ENCODE data around the gene ANAPC5. TPM values are rescaled to one million over a fixed set of nuclear protein-coding genes. Genes with fewer than 3 reads are reported as not detected.
A peak's percentile ranks its signal among the peaks of the same experiment; 100 is the strongest.
"Not testable (repeated sequence)": the region's sequence is repeated elsewhere in the genome, so short reads cannot be mapped to it uniquely, and the experiment has no call there.

The ANAPC5 gene
- total RNA-seq, 2 donors from 2014 or later: 80.6 to 83.9 TPM

- intact Hi-C loops (cut with DNase I): no loop called here
- DNase-seq (ENCODE audit: low spot score): no peak
These were observed 23.6 kb downstream of the ANAPC5 start for GRCh38 chr12:121328620-121329019.

- intact Hi-C loops (cut with DNase I): no loop called here
- no peak for DNase-seq (ENCODE audit: low spot score)
These were observed 25.1 kb downstream of the ANAPC5 start for GRCh38 chr12:121326996-121327674.

- intact Hi-C loops (cut with DNase I): no loop called here
- no peak for DNase-seq (ENCODE audit: low spot score)
These were observed 26.3 kb downstream of the ANAPC5 start for GRCh38 chr12:121325922-121326396.

GRCh38 chr12:121323908-121324307, 28.3 kb downstream of the ANAPC5 start:
- no peak for DNase-seq (ENCODE audit: low spot score)

GRCh38 chr12:121318121-121318520, 34.1 kb downstream of the ANAPC5 start:
- intact Hi-C loops (cut with DNase I): no loop called here
- DNase-seq (ENCODE audit: low spot score): peak; percentile 19

More at GRCh38 chr12:121323908-121324307, 28.3 kb downstream of the ANAPC5 start:
- intact Hi-C loops (cut with DNase I): no loop called here

- DNase-seq (ENCODE audit: low spot score): peak; percentile 20
- intact Hi-C loops (cut with DNase I): no loop called here
These were observed 37.8 kb downstream of the ANAPC5 start for GRCh38 chr12:121314431-121314830.

GRCh38 chr12:121310231-121310630, 42.0 kb downstream of the ANAPC5 start:
- DNase-seq (ENCODE audit: low spot score); intact Hi-C loops (cut with DNase I): not testable (repeated sequence)

- intact Hi-C loops (cut with DNase I): loop anchor here in 1 of 2 donors (1.0 kb wide), 1 partner anchor 42 kb away; no protein-coding TSS in a partner anchor
- DNase-seq (ENCODE audit: low spot score): peak; percentile 12
These were observed 44.8 kb downstream of the ANAPC5 start for GRCh38 chr12:121307397-121307796.

GRCh38 chr12:121304306-121304705, 47.9 kb downstream of the ANAPC5 start:
- peak; percentile 67 for DNase-seq (ENCODE audit: low spot score)
- intact Hi-C loops (cut with DNase I): no loop called here

- intact Hi-C loops (cut with DNase I): no loop called here
- DNase-seq (ENCODE audit: low spot score): peak; percentile 10
These were observed 50.3 kb downstream of the ANAPC5 start for GRCh38 chr12:121301876-121302275.

GRCh38 chr12:121300083-121300819, 52.0 kb downstream of the ANAPC5 start:
- peak; percentile 12 for DNase-seq (ENCODE audit: low spot score)
- intact Hi-C loops (cut with DNase I): no loop called here

GRCh38 chr12:121299662-121300061, 52.5 kb downstream of the ANAPC5 start:
- peak; percentile 44 for DNase-seq (ENCODE audit: low spot score)
- intact Hi-C loops (cut with DNase I): no loop called here

- DNase-seq (ENCODE audit: low spot score); intact Hi-C loops (cut with DNase I): not testable (repeated sequence)
These were observed 53.8 kb downstream of the ANAPC5 start for GRCh38 chr12:121298411-121298810.

- intact Hi-C loops (cut with DNase I): no loop called here
These were observed 54.7 kb downstream of the ANAPC5 start for GRCh38 chr12:121297435-121297991.

GRCh38 chr12:121296618-121297434, 55.4 kb downstream of the ANAPC5 start, which contains the start of gene CAMKK2:
TSS of gene CAMKK2 (minus strand) at chr12:121296709. CDS start at chr12:121274526, 22,183 bp downstream.
- peak; percentile 95 for DNase-seq (ENCODE audit: low spot score)
- intact Hi-C loops (cut with DNase I): no loop called here

More at GRCh38 chr12:121297435-121297991, 54.7 kb downstream of the ANAPC5 start:
- DNase-seq (ENCODE audit: low spot score): peak; percentile 64

- DNase-seq (ENCODE audit: low spot score): no peak
- intact Hi-C loops (cut with DNase I): loop anchor here in 1 of 2 donors (1.0 kb wide), 1 partner anchor 44 kb away; no protein-coding TSS in a partner anchor
These were observed 56.2 kb downstream of the ANAPC5 start for GRCh38 chr12:121295746-121296617.

- no peak for DNase-seq (ENCODE audit: low spot score)
- intact Hi-C loops (cut with DNase I): loop anchor here in 1 of 2 donors (1.0 kb wide), 1 partner anchor 45 kb away; no protein-coding TSS in a partner anchor
These were observed 57.0 kb downstream of the ANAPC5 start for GRCh38 chr12:121295116-121295745.

Measured in posterior vena cava (tissue), 2 donors.